GM12878 (cell line): Measurements from ENCODE around the gene ZMIZ2. TPM values are rescaled to one million over a fixed set of nuclear protein-coding genes. Genes with fewer than 3 reads are reported as not detected.

Experiments used
- ATAC-seq: fragments of 200-7000 bp; cut with Tn5 transposase; 3 replicates; pipeline ENCODE4 v1.9.1; 2020; ENCODE audit warnings: mild to moderate bottlenecking, moderate library complexity
- BruUV-seq: library from RNA; stranded (reverse); fragments of 400-500 nt; replicated peaks from 2 replicates; lab custom pipeline; 2021; lab: Mats Ljungman, UMichigan
- CTCF ChIA-PET: fragments of 300-600 bp; sonication (Branson Sonifier 250); formaldehyde crosslinking; extraction: SDS; loops from one replicate; lab custom pipeline; 2021; ENCODE audit warnings: inconsistent platforms; lab: Yijun Ruan, JAX
- POLR2A ChIA-PET: fragments of 350-600 bp; formaldehyde crosslinking; extraction: SDS; loops from one replicate; lab custom pipeline; 2021; ENCODE audit warnings: inconsistent platforms; lab: Charles Lee
- RAD21 ChIA-PET: fragments of 300-600 bp; sonication (Branson Sonifier 250); formaldehyde crosslinking; loops from one replicate; lab custom pipeline; 2023; ENCODE audit warnings: antibody characterized with exemption; ENCODE audit not compliant: unreplicated experiment; lab: Charles Lee
- SMC1A ChIA-PET: fragments of 300-600 bp; sonication (Branson Sonifier 250); formaldehyde crosslinking; loops from one replicate; lab custom pipeline; 2023; ENCODE audit not compliant: unreplicated experiment, uncharacterized antibody; lab: Charles Lee
- DNase-seq: peaks from one replicate; pipeline ENCODE4 v3.0.0-alpha.2; 2011; ENCODE audit warnings: low read depth, low spot score
- FAIRE-seq: peaks from 3 replicates; lab custom pipeline; 2011; peaks lifted over from hg19 to GRCh38; lab: Jason Lieb, UNC
- H2AFZ ChIP-seq: 2 replicates; pipeline ENCODE4 v1.6.0; 2011; ENCODE audit warnings: low read depth, low read length, control low read depth; ENCODE audit not compliant: control insufficient read depth
- H3K27ac ChIP-seq: 2 replicates; pipeline ENCODE4 v1.5.1; 2011; ENCODE audit warnings: control low read depth; ENCODE audit not compliant: control insufficient read depth, insufficient read depth
- H3K27me3 ChIP-seq, 2 experiments: replicated peaks in 1 of 2; 2 replicates each; pipeline versions ENCODE4 v1.6.0 to v1.6.1; 2011; ENCODE audit warnings: low read length in 1 of 2; ENCODE audit not compliant: control insufficient read depth in 2 of 2, insufficient read depth in 2 of 2
- H3K36me3 ChIP-seq, 2 experiments: 2 replicates each; pipeline ENCODE4 v1.5.1; 2011; ENCODE audit warnings: low read length in 1 of 2; ENCODE audit not compliant: control insufficient read depth in 2 of 2, insufficient read depth in 2 of 2
- H3K4me1 ChIP-seq: 2 replicates; pipeline ENCODE4 v1.6.1; 2011; ENCODE audit warnings: mild to moderate bottlenecking, low read length, moderate library complexity, mixed read lengths; ENCODE audit not compliant: control insufficient read depth, insufficient read depth
- H3K4me2 ChIP-seq: 2 replicates; pipeline ENCODE4 v1.6.0; 2011; ENCODE audit warnings: control low read depth; ENCODE audit not compliant: control insufficient read depth, insufficient read depth
- H3K4me3 ChIP-seq: fragments of 200-600 bp; sonication (generic); 2 replicates; pipeline ENCODE4 v1.5.1; 2016
- H3K79me2 ChIP-seq: 2 replicates; pipeline ENCODE4 v1.6.0; 2011; ENCODE audit warnings: low read length; ENCODE audit not compliant: control insufficient read depth, insufficient read depth
- H3K9ac ChIP-seq: 2 replicates; pipeline ENCODE4 v1.8.0; 2011; ENCODE audit warnings: low read length, control low read depth, mixed read lengths; ENCODE audit not compliant: control insufficient read depth, insufficient read depth
- H3K9me3 ChIP-seq: replicated peaks from 3 replicates; pipeline ENCODE4 v1.5.1; 2011; ENCODE audit warnings: mild to moderate bottlenecking, low read length; ENCODE audit not compliant: control insufficient read depth, insufficient read depth
- H4K20me1 ChIP-seq: 2 replicates; pipeline ENCODE4 v1.6.0; 2011; ENCODE audit not compliant: control insufficient read depth, insufficient read depth
- BCL11A ChIP-seq: IDR thresholded peaks from 2 replicates; pipeline ENCODE4 v1.6.1; 2011; ENCODE audit warnings: low read depth, low read length
- BCL3 ChIP-seq: IDR thresholded peaks from 2 replicates; pipeline ENCODE4 v1.6.1; 2011; ENCODE audit warnings: borderline replicate concordance, low read depth, mild to moderate bottlenecking, moderate library complexity, low read length; ENCODE audit not compliant: insufficient read depth, poor library complexity, severe bottlenecking
- BCLAF1 ChIP-seq: fragments of 450-650 bp; IDR thresholded peaks from 2 replicates; pipeline ENCODE4 v1.6.1; 2017; ENCODE audit warnings: antibody characterized with exemption, mild to moderate bottlenecking, moderate library complexity
- CBFB ChIP-seq: IDR thresholded peaks from 2 replicates; pipeline ENCODE4 v1.6.1; 2016; ENCODE audit warnings: antibody characterized with exemption, low read depth
- CBX3 ChIP-seq: fragments of 200-600 bp; sonication (generic); IDR thresholded peaks from 2 replicates; pipeline ENCODE4 v1.6.1; 2016; ENCODE audit warnings: low read depth, borderline replicate concordance
- CEBPB ChIP-seq, 2 experiments: fragments of 150-350 bp in 1 of 2; IDR thresholded peaks; 2 replicates each; pipeline ENCODE4 v1.6.1; 2012 to 2014; ENCODE audit warnings: low read depth in 2 of 2, low read length in 2 of 2, borderline replicate concordance in 1 of 2, inconsistent platforms in 1 of 2
- E2F8 ChIP-seq: fragments of 450-650 bp; IDR thresholded peaks from 2 replicates; pipeline ENCODE4 v1.6.1; 2018; ENCODE audit warnings: mild to moderate bottlenecking, low read depth, moderate library complexity; ENCODE audit not compliant: partially characterized antibody
- ESRRA ChIP-seq: IDR thresholded peaks from 2 replicates; pipeline ENCODE4 v1.6.1; 2012; ENCODE audit warnings: mild to moderate bottlenecking, low read length, improper control_type of control experiment
- IRF5 ChIP-seq: fragments of 450-650 bp; IDR thresholded peaks from 2 replicates; pipeline ENCODE4 v1.6.1; 2017; ENCODE audit warnings: borderline replicate concordance
- MTA2 ChIP-seq: fragments of 450-650 bp; IDR thresholded peaks from 2 replicates; pipeline ENCODE4 v1.6.1; 2016; ENCODE audit warnings: low read depth, mild to moderate bottlenecking, moderate library complexity
- MYB ChIP-seq: fragments of 150-350 bp; IDR thresholded peaks from 2 replicates; pipeline ENCODE4 v1.6.1; 2014; ENCODE audit warnings: mild to moderate bottlenecking, low read depth, low read length, borderline replicate concordance
- NR2F1 ChIP-seq: fragments of 450-650 bp; conservative IDR thresholded peaks from 2 replicates; pipeline ENCODE4 v1.6.1; 2017; ENCODE audit warnings: mild to moderate bottlenecking
- POLR2AphosphoS5 ChIP-seq: IDR thresholded peaks from 2 replicates; pipeline ENCODE4 v1.6.1; 2011; ENCODE audit warnings: mild to moderate bottlenecking, low read length, inconsistent platforms
- WGBS: methylation state at CpG from one replicate; pipeline ENCODE4 v1.1.6; 2016; ENCODE audit warnings: low lambda C conversion rate; ENCODE audit not compliant: insufficient replicate concordance, insufficient coverage; ENCODE audit errors: missing lambda C conversion rate; 5-methylcytosine and 5-hydroxymethylcytosine counted together
- in situ Hi-C: fragments of 300-500 bp; cut with MboI; formaldehyde crosslinking; loops from 9 replicates; pipeline ENCODE4 v1.14.3; 2018; ENCODE audit warnings: mixed read lengths
- intact Hi-C: fragments of 100-400 bp; cut with micrococcal nuclease; formaldehyde crosslinking; loops from one replicate; pipeline ENCODE4 v1.14.2; 2022; ENCODE audit not compliant: unreplicated experiment
- polyA plus RNA-seq, 11 experiments: library from polyadenylated mRNA; depleted of rRNA in 4 of 11; unstranded in 6 of 11; stranded (reverse) in 5 of 11; fragments of >200 nt; fragmentation: Nextera tagmentation in 4 of 11; fragmentation: Illumina TruSeq in 1 of 11; extraction: Ambion mirVana in 4 of 11; extraction: Trizol in 1 of 11; gene quantifications; 1 replicate in 1 of 11; 2 replicates in 10 of 11; pipeline versions ENCODE4 v1.2.1 to v1.2.3, GENCODE V29; 2011 to 2016; ENCODE audit warnings: inconsistent platforms in 2 of 11, missing spikeins in 2 of 11, low read depth in 1 of 11
- total RNA-seq, 4 experiments: library from RNA; depleted of rRNA in 3 of 4; stranded (reverse); fragments of >200 nt in 3 of 4; fragmentation: Illumina TruSeq in 1 of 4; extraction: Trizol in 1 of 4; gene quantifications; 2 replicates each; pipeline versions ENCODE4 v1.2.1 to v1.2.3, GENCODE V29; 2013 to 2021

ZMIZ2 gene
- total and polyA plus RNA-seq, 10 of the 15 experiments (the other 5 are each of a cell fraction or from before 2014, with no cell fraction given) = 0.71 to 158 (median 17.0) TPM

GRCh38 chr7:44762300-44762699 lies 13.7 kb downstream of the ZMIZ2 start (continued):
- no peak for TF ChIP-seq BCL3

- Histone ChIP-seq H3K27ac (no peak overlapping the region), H2AFZ (no peak overlapping the region), H3K36me3 (peaks cover 23 to 61% of the 10 kb centered on the region in 2 experiments), H3K27me3 (no peaks in the 10 kb centered on the region), H3K9ac (no peak overlapping the region), H3K4me3 (no peak overlapping the region), H3K9me3 (no peaks in the 10 kb centered on the region), H3K4me2 (no peak overlapping the region), H3K4me1 (peaks cover 9% of the 10 kb centered on the region), H4K20me1 (no peaks in the 10 kb centered on the region), H3K79me2 (no peaks in the 10 kb centered on the region)
- intact Hi-C loops (no loop called here), in situ Hi-C loops (no loop called here)
- ChIA-PET RAD21 (no interaction called here), CTCF (no interaction called here), POLR2A (interaction anchor here (0.5 kb wide), 1 partner anchor 34 kb away, joined by 4 read pairs; no protein-coding TSS in a partner anchor), SMC1A (no interaction called here)
- ATAC-seq = no peak
- no peak for DNase-seq
- WGBS = 88% methylated on average over 20 of the region's 20 CpGs
- FAIRE-seq = no peak
- no TSS peak for BruUV-seq
- TF ChIP-seq ESRRA (no peak), E2F8 (no peak), POLR2AphosphoS5 (no peak), BCL11A (no peak), BCLAF1 (no peak), MTA2 (no peak), CEBPB (IDR thresholded peaks at IDR 0.05; ENCODE audit: borderline replicate concordance in 1 of 2, low read depth in 2 of 2, low read length in 2 of 2) (no peak), CBX3 (no peak), IRF5 (no peak), CBFB (no peak), NR2F1 (no peak), MYB (no peak)
Measured at GRCh38 chr7:44762726-44763522, 14.3 kb downstream of the ZMIZ2 start.
